Melanocyte of skin (primary cell): ENCODE measurements around the gene CCDC85C. TPM values are rescaled to one million over a fixed set of nuclear protein-coding genes. Genes with fewer than 3 reads are reported as not detected.

Experiments used
- small RNA-seq, 2 donors: library from RNA; depleted of rRNA; stranded (forward); fragments of <200 nt; gene quantifications; one replicate each; pipeline ENCODE3, GENCODE V24; 2012
- total RNA-seq, 2 donors: library from RNA; depleted of rRNA; stranded (reverse); fragments of >200 nt; gene quantifications; 2 replicates each; pipeline ENCODE4 v1.2.3, GENCODE V29; 2012

Gene CCDC85C
- 1 to 10 TPM; 2.7 to 6.9 TPM for total RNA-seq

DNA sequence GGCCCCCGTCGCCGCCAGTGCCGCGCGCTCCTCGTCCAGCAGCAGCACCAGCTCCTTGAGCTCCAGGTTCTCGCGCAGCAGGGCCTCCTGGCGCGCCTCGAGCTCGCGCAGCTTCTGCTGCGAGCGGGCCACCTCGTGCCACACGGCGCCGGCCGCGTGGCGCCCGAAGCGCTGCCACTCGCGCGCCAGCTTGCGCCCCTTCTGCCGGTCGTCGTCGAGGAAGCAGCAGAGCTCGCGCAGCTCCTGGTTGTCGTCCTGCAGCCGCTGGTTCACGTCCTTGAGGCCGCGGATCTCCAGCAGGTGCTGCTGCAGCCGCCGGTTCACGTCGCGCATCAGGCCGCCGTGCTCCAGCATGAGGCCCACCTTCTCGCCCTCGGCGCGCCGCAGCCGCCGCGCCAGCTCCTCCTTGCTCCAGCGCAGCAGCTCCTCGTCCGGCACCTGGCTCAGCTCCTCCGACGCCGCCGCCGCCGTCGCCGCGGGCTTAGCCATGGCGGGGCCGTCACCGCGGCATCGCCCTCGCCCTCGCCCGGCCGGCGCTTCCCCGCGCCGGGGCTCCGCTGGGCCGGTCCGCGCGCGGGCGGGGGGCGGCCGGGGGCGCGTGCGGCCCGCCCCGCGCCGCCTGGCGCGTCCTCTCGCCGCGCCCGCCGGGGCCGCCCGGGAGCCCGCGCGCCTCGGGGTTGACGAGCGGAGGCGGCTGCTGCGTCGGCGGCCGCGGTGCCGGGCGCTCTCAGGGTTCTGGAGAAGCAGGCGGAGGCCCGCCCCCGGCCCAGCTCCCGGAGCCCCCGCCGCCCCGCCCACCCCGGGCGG lies at the start of gene CCDC85C:
Gene CCDC85C, minus strand, starts transcription at position 737 of the 807 bp plus-strand sequence. Its CDS starts 248 bp downstream, at position 489.

GRCh38 chr14:99644723-99645544 lies 40.9 kb upstream of the CCDC85C start, which contains the start of gene HHIPL1:
Gene HHIPL1 (plus strand): TSS chr14:99645129. CDS start chr14:99645208, 79 bp downstream.

DNA sequence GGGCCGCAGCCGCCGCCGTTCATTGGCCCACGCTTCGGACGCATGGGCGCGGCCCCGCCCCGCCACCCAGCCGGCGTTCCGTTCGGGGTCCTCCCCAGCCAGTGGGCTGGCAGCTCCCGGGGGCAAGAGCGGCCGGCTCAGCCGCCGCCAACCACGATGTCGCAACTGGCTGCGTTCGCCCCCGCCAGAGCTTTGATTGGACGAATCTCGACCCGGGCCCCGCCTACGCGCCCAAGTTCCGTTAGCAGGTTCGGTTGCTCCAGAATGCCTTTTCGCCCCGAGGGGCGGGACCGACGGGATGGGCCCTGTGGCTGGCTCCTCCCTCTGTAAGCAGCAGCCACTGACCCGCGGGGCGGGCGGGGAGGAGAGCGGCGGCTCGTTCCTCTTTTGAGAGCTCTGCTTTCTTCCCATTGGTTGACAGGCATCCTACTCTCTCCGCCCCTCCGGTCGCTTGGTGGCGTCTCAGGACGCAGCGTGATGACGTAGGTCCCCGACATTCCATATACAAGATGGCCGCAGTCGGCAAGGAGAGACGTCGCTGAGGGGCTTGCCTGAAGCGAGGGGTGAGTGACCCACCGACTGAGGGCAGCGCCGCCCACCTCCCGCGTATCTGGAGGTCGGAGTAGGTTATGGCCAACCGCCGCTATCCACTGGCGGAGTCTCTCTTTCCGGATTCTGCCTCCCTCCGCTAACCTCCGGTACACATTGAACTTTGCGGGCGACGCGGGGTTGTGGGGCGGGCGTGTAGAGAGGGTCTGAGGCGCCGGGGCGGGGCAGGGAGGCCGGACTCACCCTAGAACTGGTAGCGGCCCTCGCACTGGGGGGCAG lies 122.9 kb downstream of the CCDC85C start, which contains the start of gene CCNK:
Gene CCNK, plus strand, starts transcription at position 493 of the 828 bp plus-strand sequence. CDS start 11,269 bp downstream, outside the sequence.

DNA sequence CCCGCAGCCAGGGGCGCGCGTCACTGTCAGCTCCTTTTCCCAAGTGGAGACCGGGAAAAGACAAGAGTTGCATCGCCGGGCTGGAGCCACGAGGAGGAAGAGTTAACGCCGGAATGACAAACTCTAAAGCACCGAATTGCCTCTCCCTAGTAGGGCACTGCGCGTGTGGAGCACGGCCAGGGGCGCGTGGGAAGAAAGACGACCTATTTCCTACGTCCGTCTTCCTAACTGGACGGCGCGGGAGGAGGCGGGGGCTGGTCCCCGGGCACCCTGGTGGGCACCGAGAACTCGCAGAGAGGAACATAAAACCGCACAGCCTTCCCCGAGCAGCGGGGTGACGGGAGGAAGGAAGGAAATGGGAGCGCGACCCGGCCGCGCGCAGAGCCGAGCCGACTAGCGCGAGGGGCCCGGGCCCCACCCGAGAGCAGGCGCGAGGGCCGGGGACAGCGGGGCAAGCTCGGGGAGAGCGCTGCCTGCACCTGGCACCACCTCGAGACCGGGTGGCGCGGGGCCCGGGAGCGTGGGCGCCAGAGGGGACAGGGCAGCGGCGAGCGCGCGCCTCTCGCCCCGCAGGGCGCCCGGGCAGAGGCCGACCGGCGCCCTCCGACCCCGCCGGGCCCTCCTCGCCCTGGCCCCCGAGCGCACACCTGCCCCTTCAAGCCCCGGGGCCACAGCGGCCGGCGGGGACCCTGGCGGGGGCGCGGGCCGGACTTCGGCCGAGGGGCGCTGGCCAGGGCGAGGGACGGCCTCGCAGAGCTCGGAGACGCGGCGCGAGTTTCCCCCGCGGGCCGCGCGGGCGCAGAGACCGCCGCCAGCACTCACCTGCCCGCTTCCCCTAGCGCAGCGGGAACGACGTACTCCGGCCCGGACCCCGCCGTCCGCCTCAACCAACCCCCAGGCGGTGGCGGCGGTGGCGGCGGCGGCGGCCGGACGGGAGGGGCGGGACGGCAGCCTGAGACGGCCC lies 123.8 kb downstream of the CCDC85C start, which contains the start of gene SETD3:
Gene SETD3, minus strand, starts transcription at position 954 of the 964 bp plus-strand sequence. CDS start 15,054 bp downstream, outside the sequence.

Small RNA genes lying within 50 kb of the gene (small RNA-seq; reads per million reads assigned to genes)
- 0 reads per million in 2 donors for gene RF00019

Other genes starting within 250 kb of the CCDC85C start
- gene SETD3, start 123.3 kb downstream of the CCDC85C start, total RNA-seq, result 10 to 100 TPM; 38.9 to 44.6 TPM
- gene CCNK, start 122.8 kb downstream of the CCDC85C start, total RNA-seq, result 10 to 100 TPM; 25.5 to 29.0 TPM
- 1 to 10 TPM; 1.3 to 2.8 TPM for gene HHIPL1, start 40.9 kb upstream of the CCDC85C start, total RNA-seq
- gene CYP46A1, start 80.1 kb upstream of the CCDC85C start, total RNA-seq, result under 1 TPM; 0.33 to 0.34 TPM
- 10 to 100 TPM; 10.3 to 14.1 TPM for gene EML1, start 189.2 kb upstream of the CCDC85C start, total RNA-seq